HG03175 (cell line): ENCODE measurements around the gene GSTO2.
"Not testable (repeated sequence)": the region's sequence is repeated elsewhere in the genome, so short reads cannot be mapped to it uniquely, and the experiment has no call there.

ENCODE experiments used
- ATAC-seq: cut with Tn5 transposase; IDR thresholded peaks from one replicate; pipeline ENCODE4 v1.9.1; 2021; ENCODE audit warnings: mild to moderate bottlenecking, moderate library complexity; ENCODE audit not compliant: unreplicated experiment

Gene GSTO2

GRCh38 chr10:104268713-104269645 lies at the start of gene GSTO2:
GSTO2 (plus strand) TSS chr10:104269184; CDS start chr10:104274916, 5,732 bp downstream.
- peak; percentile 99 for ATAC-seq

GRCh38 chr10:104220522-104220921 lies 48.5 kb upstream of the GSTO2 start:
- ATAC-seq, result no peak

GRCh38 chr10:104223304-104223703 lies 45.7 kb upstream of the GSTO2 start:
- no peak for ATAC-seq

GRCh38 chr10:104230490-104230889 lies 38.5 kb upstream of the GSTO2 start:
- ATAC-seq, result no peak

DNA sequence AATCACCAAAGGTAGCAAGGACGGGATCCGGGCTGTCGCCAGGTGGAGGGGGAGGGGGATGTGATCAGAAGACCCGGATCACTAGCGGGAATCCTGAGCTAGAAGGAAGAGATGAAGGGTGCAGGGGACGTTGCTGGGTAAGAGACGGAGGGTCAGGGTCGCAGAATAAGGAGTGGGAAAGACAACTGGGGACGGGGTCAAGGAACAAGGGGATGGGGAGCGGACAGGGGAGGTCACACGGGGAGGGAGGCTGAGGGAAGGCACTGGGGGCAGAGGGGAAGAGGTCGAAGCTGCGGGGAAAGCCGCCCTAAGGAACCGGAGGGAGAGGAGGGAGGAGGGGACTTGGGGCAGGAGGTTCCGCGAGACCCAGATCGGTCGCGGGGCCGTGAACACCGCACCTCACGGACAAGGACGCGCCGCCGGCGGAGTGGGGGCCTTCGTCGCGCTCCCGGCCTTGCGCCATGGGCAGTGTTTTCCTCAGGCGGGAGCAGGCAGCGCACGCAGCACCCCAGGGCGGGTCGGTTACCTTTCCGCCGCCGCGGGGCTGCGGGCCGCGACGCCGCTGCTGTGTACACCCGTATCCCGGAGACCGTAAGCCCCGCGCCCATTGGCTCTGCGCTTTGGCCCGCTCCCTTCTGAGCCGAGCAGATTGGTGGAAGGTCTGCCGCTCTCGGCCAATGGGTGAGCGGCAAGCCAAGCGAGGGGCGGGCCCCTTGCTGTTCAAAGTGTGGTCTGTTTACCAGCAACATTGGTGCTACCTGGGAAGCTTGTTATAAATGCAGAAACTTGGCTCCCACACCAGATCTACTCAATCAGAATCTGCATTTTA lies 37.0 kb upstream of the GSTO2 start, which contains the start of gene CFAP43:
TSS of gene CFAP43 (minus strand) at position 581 of the 829 bp plus-strand sequence. CDS start at position 463, 118 bp downstream.
- ATAC-seq, result peak; percentile 100

DNA sequence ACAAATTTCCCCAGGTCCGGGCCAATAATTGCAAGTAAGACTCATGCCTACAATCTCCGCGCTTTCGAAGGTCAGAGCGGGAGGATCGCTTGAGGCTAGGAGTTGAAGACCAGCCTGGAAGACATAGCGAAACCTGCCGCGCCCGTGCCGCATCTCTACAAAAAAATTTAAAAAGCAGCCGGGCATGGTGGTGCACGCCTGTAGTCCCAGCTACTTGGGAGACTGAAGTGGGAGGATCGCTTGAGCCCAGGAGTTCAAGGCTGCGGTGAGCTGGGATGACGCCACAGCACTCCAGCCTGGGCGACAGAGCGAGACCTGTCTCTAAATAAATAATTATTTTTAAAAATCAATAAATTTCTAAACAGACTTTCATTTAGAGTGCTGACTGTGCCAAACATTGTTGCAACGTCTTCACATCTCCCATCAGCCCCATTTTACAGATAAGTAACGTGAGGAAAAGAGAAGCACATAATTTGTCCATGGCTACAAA lies 36.3 kb upstream of the GSTO2 start:
- ATAC-seq, result no peak

- no peak for ATAC-seq
These were observed 35.2 kb upstream of the GSTO2 start for GRCh38 chr10:104233817-104234216.

DNA sequence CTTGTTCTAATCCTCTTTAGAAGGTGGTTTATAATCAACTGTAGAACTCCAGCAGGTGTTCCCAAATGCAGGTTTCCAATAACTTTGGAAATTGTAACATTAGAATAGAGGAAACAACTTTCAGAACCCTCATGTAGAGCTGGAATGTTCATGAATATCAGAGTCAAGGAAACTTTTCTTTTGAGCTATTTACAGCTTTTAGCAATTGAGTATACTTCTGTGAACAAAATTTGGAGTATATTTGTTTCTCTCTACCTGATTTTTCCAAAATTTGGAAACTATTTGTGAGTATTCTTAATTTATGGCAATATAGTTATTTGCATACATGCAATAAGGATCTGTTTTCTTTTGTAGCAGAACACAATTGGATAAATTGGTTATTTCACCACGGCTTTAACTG lies 34.0 kb upstream of the GSTO2 start:
- no peak for ATAC-seq

DNA sequence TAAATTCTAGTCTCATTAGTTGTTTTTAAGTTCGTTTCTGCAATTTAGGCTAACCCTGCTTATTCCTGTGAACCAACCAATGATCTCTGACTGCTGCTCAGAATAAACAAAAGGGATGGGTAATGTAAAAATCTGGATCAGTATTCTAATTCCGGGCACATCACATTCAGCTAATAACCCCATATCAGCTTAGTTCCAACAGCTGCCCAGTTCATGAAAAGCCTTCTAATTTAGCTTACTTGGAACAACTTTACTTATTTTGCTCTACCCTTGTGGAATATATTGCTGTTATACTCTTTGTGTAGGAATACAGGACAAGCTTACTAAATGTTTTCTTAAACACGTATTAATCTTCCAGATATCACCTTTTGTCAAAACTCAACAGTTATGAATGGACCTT lies 33.2 kb upstream of the GSTO2 start:
- ATAC-seq, result no peak

GRCh38 chr10:104240078-104240477 lies 28.9 kb upstream of the GSTO2 start:
- no peak for ATAC-seq

GRCh38 chr10:104242545-104242944 lies 26.4 kb upstream of the GSTO2 start:
- ATAC-seq, result no peak

- ATAC-seq, result not testable (repeated sequence)
These were observed 26.0 kb upstream of the GSTO2 start for GRCh38 chr10:104243009-104243408.

GRCh38 chr10:104243512-104243911 lies 25.5 kb upstream of the GSTO2 start:
- no peak for ATAC-seq

DNA sequence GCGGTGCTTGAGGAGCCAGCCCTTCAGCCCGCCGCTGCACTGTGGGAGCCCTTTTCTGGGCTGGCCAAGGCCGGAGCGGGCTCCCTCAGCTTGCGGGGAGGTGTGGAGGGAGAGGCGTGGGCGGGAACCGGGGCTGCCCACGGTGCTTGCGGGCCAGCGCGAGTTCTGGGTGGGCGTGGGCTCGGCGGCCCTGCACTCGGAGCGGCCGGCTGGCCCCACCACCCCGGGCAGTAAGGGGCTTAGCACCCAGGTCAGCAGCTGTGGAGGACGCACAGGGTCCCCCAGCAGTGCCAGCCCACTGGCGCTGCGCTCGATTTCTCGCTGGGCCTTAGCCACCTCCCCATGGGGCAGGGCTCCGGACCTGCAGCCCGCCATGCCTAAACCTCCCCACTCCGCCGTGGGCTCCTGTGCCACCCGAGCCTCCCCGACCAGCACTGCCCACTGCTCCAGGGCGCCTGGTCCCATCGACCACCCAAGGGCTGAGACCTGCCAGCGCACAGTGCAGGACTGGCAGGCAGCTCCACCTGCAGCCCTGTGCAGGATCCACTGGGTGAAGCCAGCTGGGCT lies 23.8 kb upstream of the GSTO2 start:
- ATAC-seq, result no peak

GRCh38 chr10:104246976-104247375 lies 22.0 kb upstream of the GSTO2 start:
- ATAC-seq, result no peak

DNA sequence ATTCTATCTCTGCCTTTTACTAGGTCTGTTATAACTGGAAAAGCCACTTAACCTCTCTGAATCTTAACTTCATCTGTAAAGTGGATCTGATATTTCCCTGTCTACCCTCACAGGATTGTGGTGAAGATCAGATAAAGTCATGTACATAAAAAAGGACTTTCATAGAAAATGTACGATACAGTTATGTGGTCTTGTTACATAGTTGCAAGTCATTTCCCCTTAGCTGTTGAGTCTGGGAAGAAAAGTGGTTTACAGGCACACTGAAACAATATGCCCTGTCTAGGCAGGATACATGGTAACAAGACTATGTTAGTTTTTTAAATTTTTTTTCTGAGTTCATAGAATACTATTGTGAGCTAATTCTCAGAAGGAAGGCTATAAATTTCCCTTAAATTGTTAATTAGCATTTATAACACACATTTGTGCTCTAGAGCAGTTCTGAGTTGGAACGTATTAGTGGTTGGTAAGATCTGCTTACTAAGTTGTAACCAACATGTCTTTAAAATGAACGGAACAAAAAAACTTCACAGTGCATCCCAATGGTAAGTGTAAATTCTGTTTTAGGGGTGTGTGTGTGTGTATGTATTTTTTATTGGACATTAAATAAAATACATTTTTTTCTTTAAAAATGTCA lies 21.4 kb upstream of the GSTO2 start:
- no peak for ATAC-seq

DNA sequence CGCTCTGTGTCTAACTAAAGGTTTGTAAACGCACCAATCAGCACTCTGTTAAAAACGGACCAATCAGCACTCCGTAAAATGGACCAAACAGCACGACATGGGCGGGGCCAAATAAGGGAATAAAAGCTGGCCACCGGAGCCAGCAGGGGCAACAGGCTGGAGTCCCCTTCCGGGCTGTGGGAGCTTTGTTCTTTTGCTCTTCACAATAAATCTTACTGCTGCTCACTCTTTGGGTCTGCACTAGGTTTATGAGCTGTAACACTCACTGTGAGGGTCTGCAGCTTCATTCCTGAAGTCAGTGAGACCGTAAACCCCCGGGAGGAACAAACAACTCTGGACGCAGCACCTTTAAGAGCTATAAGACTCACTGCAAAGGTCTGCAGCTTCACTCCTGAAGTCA lies 20.1 kb upstream of the GSTO2 start:
- not testable (repeated sequence) for ATAC-seq

DNA sequence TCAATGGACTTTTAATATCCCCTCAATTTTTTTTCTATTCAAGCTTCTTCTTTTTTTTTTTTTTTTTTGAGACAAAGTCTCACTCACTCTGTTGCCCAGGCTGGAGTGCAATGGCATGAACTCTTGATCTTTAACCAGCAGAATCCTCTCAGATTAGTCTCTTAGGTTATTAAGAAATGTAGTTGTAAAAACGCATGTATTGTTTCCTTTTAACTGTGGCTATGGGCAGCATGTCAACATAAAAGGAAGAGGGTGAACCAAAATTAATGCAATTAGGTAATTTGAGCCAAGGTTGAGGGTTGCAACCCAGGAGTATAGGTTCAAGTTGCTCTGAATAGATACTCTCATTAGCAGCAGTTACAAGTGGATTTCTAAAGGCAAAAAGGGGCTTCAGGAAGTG lies 18.6 kb upstream of the GSTO2 start:
- ATAC-seq, result no peak

DNA sequence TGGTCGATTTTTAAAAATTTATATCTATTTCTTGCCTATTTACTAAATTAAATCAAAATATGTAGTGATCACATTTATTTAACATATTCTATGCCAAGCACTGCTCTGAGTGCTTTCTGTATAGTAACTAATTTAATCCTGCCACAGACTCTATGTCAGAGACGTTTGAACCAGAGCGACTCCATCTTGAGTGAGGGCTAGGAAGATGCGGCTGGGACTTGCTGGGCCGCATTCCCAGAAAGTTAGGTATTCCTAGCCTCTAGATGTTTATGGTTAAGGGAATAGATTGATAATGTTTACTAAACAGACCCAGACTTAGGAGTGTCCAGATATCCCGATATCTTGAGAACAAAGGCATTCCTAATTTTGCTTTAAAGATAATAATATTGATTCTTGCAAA lies 17.5 kb upstream of the GSTO2 start:
- ATAC-seq, result no peak

DNA sequence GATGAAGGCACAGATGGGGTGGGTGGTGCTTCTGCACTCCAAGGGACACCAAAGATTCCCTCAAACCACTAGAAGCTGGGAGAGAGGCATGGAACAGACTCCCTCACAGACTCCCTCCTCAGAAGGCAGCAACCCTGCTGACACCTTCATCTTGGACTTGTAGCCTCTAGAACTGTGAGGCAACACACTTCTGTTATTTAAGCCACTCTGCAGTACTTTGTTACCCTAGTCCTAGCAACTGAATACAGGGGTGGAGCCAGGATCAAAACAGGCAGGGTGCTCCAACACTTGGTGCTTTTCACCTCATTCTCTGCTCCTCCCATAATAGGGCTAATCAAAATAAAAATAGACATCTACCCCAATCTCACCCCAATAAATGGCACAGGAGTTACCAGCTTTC lies 16.6 kb upstream of the GSTO2 start:
- no peak for ATAC-seq

- ATAC-seq, result no peak
These were observed 15.9 kb upstream of the GSTO2 start for GRCh38 chr10:104253106-104253505.
